UCSD-AML1 (cell line): ENCODE measurements around the gene KIRREL3.
A peak's percentile ranks its signal among the peaks of the same experiment; 100 is the strongest.

ENCODE experiments used
- DNase-seq: peaks from one replicate; lab custom pipeline; 2025; ENCODE audit not compliant: unreplicated experiment; lab: John Stamatoyannopoulos, UW

The KIRREL3 gene

DNA sequence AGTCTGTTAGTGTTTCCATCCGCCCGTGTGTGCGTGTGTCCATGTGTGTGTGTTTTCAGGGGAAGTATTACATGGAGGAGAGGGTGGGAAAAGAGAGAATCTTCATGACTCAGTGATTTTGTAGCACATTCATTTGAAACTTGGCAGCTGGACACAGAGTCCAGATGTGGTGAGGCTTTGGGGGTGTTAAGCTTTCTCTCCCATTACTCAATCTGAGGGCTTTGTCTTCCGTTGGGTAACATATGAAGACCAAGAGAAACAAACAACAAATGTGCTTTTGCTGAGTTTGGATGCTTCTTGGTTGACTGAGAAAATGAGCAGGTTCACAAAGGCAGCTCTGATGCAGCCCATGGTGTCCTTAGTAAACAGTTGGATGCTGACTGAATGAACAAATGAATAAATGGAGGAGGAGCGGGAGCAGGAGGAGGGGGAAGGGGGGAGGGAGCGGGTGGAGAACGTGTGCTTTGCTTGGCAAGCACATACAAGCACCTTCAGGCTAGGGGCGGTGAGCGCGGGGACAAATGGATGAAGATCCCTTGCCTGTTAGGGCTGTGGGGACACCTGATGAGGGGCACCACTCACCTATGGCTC lies 540.8 kb downstream of the KIRREL3 start:
- no peak for DNase-seq

DNA sequence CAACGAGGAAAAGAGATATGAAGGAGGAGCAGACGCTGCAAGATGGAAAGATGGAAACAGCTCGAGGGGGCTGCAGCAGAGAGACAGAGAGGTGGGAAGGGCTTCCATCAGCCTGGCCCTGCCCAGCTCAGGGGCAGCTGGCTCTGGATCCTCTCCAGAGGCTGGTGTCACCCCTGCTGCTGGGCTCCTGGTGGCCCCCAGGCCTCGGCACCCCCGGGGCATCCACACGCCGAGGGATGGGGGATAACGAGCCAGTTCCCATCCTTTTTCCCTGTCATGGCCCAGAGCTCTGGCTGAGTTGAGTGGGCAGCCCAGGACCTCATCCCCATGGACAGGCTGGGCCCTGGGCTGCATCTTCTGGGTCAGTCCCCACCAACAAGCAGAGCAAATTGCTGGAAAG lies 542.8 kb downstream of the KIRREL3 start:
- DNase-seq: no peak

- peak; percentile 57 for DNase-seq
Observed at GRCh38 chr11:126456783-126457542, 543.6 kb downstream of the KIRREL3 start.

DNA sequence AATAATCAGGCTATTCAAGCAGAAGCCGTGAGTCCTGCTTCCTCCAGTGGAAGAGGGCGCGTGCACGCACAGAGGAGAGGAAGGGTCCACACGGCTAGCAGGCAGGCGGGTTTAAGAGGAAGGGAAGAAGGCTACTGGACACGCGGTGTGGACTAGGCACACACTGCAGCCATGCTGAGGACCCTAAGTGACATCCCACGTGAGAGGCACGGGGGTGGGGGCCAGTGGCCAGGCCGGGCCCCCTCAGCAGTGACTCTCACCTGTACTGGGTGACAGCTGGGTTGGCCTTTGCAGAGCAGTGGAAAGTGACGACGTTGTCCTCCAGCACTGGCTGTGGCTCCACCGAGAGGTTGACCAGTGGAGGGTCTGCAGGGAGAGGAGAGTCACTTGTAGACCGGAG lies 544.5 kb downstream of the KIRREL3 start:
- no peak for DNase-seq

- DNase-seq: no peak
Observed at GRCh38 chr11:126452241-126453101, 548.1 kb downstream of the KIRREL3 start.

DNA sequence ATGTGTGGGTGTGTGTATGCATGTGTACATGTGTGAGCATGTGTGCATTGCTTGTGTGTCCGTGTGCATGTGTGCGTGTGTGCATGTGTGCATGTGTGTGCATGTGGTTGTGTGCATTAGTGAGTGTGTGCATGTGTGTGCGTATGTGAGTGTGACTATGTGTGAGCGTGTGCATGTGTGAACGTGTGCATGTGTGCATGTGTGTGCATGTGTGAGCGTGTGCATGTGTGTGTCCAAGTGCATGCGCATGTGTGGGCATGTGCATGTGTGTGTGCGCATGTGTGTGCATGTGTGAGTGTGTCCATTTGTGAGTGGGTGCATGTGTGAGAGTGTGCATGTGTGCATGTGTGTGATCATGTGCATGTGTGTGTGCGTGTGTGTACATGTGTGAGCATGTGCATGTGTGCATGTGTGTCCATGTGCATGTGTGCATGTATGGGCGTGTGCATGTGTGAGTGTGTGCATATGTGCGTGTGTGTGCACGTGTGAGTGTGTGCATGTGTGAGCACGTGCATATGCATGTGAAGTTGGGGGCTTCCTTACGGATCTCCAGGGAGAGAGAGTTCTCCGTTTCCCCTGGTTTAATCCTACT lies 549.3 kb downstream of the KIRREL3 start:
- no peak for DNase-seq

- no peak for DNase-seq
Observed at GRCh38 chr11:126450806-126451205, 549.8 kb downstream of the KIRREL3 start.

GRCh38 chr11:126450198-126450597 lies 550.4 kb downstream of the KIRREL3 start:
- DNase-seq: no peak

DNA sequence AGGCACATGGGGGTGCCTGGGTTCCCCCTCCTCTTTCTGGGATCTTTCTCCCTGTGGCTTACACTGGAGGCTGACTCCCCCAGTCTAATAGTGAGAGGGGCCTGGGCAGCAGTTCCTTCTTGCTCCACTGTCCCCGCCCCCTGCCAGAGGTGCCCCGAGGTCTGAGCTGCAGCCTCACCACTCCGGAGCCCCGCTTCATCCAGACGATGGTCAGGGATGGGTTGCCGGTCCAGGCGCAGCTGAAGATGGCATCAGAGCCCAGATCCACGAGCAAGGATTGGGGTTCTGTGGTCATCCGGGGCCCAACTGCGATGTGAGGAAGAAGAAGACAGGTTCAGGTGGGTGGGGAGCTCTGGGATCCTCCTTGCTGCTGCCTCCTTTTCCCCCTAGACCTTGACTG lies 554.0 kb downstream of the KIRREL3 start:
- no peak for DNase-seq

DNA sequence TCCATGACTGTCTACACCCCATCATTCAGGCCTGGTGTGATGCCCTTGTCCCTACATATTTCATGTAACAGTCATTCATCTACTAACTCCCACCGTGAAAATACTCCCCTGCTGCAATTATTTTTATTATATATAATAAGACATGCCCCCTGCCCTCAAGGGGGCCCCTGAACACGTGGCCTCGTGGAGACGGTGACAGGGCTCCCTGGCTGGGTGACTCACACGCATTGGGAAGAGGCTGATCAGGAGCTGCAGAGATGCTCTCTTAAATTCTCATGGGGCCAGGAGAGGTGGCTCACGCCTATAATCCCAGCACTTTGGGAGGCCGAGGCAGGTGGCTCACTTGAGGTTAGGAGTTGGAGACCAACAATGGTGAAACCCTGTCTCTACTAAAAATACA lies 556.5 kb downstream of the KIRREL3 start:
- no peak for DNase-seq

DNA sequence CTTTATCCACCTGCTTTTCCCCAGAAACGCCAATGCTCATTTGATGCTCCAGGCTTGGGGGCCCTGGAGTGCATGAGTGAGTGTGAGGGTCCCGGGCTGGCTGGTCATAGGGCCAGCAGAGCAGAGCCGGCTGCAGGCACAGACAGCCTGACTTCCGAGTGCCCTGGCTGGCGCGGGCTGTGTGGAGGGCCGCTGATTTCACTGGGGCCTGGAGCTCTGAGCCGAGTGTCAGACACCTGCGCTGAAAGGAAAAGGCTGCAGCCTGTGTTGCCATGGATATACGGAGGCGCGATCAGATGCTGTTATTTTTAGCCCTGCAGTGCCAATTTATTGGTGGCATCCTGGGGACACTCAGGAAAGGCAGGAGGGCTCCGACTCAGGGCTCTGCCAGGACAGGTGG lies 557.5 kb downstream of the KIRREL3 start:
- DNase-seq: no peak

DNA sequence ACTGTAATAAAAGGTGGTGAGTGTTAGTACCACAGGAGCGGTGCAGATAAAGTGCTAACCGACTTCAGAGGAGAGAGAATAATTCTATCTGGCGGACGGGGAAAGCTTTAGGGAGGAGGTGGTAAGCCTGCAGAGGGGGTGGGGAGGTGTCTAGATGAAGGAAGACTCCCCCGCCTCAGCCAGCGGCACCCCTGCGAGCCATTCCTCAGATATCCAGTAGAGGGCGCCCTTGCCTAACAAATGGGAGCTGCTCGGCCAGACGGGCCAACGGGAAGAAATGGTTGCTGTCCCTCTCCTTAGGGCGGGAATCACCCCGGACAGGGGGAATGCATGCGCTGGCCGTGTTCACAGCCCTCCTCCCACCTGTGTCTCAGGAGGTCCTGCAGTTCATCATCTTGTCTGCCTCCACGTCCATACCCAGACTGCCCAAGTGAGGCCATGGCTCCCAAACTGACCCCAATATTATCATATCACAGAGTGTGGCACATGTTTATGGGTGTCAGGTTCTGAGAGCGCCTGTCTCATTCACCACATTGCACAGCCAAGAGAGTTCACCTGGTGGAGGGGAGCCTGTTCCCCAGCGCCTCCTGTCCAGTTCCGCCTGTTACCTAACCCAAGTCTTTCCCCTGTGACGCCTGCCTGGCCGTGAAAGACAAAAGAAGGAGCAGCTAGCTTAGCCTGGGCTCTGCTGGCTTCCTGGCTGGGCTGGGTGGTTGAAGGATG lies 559.6 kb downstream of the KIRREL3 start:
- peak; percentile 86 for DNase-seq

GRCh38 chr11:126440276-126440675 lies 560.3 kb downstream of the KIRREL3 start:
- DNase-seq: no peak

DNA sequence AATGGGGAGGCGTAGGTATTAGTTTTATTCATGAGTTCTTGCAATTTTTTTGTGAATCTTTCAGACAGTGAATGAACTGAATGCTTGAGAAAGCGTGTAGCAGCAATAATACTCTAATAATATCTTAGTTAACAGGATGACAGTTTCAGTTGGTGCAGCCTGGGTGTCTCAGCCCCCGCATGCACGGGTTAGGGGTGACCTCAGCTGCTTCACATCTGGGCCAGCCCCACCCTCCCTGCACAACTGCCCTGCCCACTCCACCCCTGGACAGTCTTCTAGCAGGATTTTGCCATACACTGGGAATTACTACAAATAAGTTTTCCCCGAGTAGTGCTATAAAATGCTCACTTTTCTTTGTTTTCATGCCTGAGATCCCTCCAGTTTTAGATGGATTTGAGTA lies 561.9 kb downstream of the KIRREL3 start:
- no peak for DNase-seq

DNA sequence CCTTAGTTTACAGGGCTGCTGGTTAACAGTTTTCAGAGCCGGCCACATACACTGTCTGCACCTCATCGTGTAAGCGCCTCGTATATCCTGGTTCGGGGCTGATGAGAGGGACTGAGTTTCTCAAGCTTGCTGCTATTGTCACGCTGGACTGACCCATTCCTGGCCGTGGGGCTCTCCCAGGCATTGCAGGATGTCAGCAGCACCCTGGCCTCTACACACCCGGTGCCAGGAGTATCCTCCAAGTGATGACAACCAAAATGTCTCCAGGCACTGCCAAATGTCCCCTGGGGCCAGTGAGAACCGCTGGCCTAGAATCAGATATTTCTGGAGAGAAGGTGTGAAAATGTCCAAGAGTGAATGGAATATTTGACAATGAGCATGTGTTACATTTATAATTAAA lies 562.3 kb downstream of the KIRREL3 start:
- no peak for DNase-seq

GRCh38 chr11:126437731-126438130 lies 562.8 kb downstream of the KIRREL3 start:
- DNase-seq: no peak

GRCh38 chr11:126436209-126436755 lies 564.3 kb downstream of the KIRREL3 start:
- DNase-seq: no peak

- no peak for DNase-seq
Observed at GRCh38 chr11:126434950-126435335, 565.6 kb downstream of the KIRREL3 start.

DNA sequence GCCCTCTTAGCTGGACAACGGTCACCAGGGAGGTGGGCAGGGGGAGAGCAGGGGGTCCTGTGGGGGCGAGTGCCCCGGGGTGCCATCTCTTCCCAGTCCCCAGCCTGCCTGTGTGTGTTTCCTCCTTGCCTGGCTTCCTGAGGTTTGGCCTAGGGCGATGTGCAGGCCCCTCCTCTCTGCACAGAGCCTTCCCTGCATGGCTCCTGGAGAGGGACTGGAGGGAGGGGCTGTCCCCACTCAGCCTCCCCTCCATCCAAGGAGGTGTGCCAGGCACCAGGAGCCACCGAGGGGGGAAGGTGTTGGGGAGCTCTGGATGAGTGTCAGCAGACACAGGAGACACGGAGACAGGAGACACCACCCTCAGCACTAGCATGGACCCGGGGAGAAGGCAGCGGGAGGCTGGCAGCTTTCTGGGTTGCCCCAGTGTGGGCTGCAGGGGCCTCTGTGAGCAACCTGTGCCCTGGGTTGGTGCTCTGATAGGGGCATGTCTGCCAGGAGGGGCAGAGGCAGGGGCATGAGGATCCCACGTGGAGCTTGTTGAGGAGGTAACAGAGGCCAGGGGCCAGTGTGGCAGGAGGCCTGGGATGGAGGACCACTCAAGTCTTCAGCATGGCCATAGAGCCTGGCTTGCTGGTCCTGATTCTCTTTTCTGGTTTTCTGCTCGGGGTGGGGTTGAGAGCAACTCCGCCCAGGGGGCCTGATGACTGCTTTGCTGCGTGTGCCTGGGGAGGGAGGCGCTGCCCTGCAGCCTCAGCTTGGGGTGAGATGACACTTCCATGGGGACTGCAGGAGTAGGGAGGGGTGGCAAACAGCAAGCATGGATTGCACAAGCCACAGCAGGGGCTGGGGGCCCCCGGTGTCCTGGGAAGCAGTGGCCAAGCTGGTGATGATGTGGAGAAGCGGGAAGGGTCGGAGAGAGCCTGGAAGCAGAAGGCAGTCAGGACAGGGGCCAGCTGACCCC lies 566.3 kb downstream of the KIRREL3 start:
- DNase-seq: no peak
